Amygdala (tissue), 56 donors: ENCODE results near the gene IQGAP2.

ENCODE experiments used
- DNase-seq, 56 donors: peaks; one replicate each; lab custom pipeline; 2025; lab: John Stamatoyannopoulos, UW

Gene IQGAP2

DNA sequence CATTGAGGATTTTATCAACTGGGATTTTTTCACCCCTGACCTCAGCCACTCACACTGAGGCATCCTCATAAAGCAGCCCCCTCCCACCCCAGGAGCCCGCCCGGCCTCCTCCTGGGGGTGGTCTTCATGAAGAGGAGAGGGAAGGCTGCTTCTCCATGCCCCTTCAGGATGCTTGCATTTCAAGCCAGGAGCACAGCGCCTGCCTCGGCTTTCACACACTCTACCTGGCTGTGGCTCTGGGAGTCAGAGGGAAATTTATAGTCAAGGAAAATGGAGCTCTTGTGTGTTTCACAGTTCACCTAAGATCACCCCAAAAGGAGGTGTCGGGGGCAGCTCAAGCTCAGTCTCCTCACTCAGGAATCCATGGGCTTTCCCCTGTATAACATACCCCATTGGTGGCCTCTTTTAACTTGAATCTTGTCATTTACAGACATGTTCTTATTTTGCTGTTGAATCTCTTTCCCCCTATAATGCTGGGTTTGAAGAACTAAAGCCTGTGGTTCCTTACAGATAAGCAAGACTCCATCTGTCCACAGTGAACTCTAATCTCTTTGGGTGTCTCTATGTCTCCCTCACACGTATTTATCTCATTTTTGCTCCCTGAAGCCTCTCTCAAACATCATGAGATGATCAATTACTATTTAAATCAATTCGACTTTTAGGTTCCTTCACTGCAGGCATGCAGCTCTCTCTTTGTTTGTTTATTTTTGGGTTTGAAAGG, 22.6 kb upstream of the IQGAP2 start:
- no peak for DNase-seq

GRCh38 chr5:76383126-76383832, 19.8 kb upstream of the IQGAP2 start:
- no peak for DNase-seq

- DNase-seq: no peak
These were observed 18.9 kb upstream of the IQGAP2 start for GRCh38 chr5:76384189-76384588.

DNA sequence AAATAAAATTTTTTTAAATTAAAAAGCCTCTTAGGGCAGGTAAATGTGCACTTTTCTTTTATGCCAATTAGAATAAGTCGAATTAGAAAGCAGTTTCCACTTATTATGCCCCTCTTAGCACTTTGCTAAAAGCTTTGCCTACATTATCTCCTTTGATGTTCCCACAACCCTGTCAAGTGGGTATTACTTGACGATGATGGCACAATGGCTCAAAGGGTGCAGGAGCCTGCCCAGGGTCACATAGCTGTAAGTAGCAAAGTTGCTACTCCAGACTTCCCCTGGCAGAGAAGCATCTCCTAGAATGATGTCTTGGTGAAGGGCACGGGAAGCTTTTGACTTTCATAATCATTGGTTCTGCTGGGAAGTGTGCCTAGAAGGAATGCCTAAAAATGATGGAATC, 18.4 kb upstream of the IQGAP2 start:
- DNase-seq: no peak

- DNase-seq: no peak
These were observed 17.5 kb upstream of the IQGAP2 start for GRCh38 chr5:76385540-76385939.

- DNase-seq: no peak
These were observed 16.7 kb upstream of the IQGAP2 start for GRCh38 chr5:76386360-76386759.

DNA sequence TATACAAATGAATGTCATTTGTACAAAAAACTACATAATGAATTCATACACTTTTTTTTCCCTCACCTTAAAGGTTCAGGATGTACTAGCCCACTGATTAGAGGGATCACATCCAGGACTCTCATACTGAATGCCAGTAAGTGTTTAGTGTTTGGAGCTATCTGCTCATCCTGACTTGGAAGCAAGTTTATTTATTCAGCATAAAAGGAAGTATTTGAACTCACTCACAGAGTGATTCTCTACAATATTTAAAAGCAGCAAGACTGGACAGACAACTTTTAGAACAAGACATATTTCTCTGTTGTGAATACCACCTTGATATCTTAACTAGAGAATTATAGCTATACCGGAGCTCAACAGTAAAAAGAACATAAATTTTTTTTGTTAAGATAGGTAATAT, 14.8 kb upstream of the IQGAP2 start:
- DNase-seq: no peak

DNA sequence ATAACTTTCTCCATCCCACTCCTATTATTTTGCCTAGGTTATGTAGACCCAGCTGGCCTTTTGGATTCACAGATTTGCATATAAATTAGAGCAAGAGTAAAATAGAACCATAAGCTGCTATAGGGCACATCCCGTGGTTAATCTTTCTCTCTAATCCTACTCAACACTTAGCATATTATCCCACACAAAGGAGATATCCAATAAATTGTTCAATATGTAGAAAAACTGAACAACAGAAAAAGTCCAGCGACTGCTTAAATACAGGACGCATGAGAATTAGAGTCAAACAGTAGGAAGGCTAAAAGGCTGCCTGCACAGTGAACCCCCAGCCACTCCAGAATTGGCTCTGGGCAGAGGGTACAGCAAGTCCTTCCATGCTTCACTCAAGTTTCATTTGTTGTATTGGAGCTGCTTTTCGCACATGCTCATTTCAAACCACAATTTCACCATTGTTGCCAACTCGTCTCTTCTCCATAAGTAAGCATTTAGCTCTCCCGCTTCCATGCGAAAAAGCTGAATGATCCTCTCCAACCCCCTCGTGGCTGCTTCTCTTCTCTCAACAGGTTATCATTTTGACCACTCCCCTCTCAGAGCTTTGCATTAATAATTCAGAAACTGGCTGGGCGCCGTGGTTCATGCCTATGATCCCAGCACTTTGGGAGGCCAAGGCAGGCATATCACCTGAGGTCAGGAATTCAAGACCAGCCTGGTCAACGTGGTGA, 14.1 kb upstream of the IQGAP2 start:
- DNase-seq: no peak

DNA sequence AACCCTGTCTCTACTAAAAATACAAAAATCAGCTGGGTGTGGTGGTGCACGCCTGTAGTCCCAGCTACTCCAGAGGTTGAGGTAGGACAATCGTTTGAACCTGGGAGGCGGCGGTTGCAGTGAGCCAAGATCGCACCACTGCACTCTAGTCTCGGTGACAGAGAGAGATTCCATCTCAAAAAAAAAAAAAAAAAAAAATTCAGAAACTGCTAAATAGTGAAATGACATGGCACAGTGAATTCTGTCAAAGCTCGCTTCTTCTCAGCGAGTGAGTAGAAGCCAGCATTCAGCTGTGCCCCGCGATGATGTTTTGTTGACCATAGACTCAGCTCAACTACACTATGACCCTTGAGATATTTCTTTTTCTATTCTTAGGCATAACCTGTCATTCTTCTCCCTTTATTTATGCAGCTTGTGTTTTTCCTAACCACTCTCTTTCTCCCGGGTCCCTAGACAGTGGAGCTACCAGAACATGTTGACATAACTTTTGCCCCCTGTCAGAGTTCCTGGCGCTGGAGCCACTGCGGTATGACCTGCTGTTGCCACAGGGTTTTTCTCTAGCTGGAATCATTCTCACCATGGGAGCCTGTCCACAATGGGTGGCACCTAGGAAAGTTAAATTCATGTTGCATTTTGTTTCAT, 13.5 kb upstream of the IQGAP2 start:
- DNase-seq: no peak

- no peak for DNase-seq
These were observed 12.1 kb upstream of the IQGAP2 start for GRCh38 chr5:76391014-76391413.

DNA sequence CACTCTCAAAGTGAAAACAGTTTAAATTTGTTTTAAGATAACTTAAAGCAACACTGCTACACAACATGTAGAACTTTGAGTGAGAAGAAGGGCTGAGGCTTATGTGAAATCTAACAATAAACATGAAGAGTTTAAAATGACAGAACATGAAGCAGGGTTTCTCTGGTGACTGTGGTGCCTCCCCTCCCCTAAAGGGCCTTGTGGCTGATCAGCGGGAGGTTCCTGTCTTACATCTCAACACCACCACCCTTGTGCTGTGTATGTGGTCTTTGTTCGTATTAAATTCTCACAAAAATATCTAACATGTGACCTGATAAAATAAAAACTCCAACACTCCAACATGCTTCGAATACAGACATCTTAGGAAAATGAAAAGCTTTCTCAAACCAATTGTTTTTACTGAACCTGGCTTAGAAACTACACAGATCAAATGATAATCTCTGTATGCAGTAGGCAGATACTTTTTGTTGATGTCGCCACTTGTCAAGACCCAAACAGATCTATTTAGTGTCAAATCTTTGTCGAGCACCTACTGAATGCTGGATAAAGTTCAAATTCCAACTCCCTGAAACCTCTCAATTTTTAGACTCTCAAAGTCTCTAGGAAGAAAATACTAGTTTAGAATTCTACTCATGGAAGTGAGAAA, 9.9 kb upstream of the IQGAP2 start:
- no peak for DNase-seq

GRCh38 chr5:76397200-76397599, 5.9 kb upstream of the IQGAP2 start:
- no peak for DNase-seq

GRCh38 chr5:76399268-76399667, 3.8 kb upstream of the IQGAP2 start:
- DNase-seq: no peak

DNA sequence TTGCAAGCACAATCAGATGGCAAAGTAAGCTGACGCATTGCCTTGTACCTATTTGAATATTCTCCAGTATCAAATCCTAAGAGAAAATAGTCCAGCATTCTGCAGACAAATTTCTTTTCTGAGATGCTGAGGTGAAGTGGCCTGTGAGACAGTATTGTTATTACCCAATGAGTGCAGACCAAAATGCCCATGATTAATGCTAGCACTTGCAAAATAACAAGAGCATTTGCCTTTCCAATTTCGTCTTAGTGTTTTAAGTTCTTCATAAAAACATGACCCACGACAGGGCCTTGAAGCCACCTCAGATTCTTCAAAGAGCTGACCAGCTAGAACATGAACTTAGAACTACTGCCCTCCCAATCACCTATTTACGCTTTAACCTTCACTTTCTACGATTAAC, 2.6 kb upstream of the IQGAP2 start:
- no peak for DNase-seq

DNA sequence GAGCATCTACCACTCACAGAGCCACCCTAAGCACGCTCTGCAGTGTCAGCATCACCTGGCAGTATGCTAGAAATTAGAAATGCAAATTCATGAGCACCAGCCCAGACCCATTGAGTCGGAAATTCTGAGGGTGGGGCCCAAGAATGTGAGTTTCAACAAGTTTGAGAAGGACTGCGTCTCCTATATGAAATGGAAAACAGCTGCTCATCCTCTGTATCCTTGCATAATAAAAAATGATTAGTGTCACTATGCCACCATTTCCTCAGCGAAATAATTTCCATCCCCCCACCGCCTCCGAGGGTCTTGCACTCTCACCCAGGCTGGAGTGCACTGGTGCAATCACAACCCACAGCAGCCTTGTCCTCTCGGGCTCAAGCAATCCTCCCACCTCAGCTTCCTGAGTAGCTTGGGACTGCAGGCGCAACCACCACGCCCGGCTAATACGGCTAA, 1.3 kb upstream of the IQGAP2 start:
- DNase-seq: no peak

DNA sequence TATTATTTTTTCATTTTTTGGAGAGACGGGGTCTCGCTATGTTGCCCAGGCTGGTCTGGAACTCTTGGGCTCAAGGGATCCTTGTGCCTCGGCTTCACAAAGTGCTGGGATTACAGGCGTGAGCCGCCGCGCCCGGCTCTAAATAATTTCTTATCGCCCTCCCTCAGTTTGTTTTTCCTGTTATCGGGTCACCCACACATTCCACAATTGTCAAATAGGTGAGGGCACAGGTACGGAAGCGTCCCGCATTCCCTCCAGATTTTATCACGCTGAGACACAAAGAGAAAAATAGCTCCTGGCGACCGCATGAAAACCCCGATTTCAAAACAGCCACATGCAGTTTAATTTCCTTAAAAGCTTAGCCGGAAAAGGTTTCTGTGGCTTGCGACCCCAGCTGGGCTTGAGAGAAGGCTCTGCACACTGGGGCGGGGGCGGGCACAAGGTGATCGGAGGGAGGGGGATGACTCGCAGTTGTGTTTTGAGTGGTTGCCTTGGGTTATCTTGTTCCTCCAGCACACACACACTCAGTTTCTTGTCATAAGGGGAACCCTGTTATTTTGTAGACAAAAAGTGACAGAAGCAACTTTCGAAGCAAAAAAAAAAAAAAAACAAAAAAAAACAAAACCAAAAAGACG, 717 bp upstream of the IQGAP2 start:
- peak in 5 of 56 donors; percentile 0 to 33 (median 3) for DNase-seq

DNA sequence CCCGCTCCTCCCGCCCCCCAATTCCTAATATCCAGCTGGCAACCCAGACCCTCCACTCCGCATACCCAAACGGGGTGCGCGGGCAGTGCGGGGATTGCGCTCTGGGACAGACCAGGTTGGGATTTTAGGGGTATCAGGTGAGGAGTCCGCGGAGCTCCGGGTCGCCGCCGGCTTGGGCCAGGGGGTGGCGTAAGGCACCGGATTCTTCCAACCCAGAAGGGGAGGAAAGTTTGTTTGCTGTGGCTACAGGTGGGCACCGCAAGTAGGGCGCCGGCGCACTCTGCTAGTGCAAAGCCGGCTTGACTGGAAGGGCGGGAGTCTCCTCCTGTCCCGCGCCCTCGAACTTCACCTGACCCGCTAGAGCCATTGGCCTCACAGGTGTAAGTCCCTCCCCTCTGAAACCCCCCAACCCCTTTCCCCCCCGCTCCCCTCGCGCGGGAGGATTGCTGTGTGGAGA, 709 bp downstream of the IQGAP2 start:
- DNase-seq: peak in 1 of 56 donors; percentile 11

GRCh38 chr5:76404223-76405211, 1.4 kb downstream of the IQGAP2 start:
- DNase-seq: no peak

- DNase-seq: no peak
These were observed 2.9 kb downstream of the IQGAP2 start for GRCh38 chr5:76406014-76406413.
